DND-41 (cell line): ENCODE results near the gene SPEF1.
"Not testable (repeated sequence)": the region's sequence is repeated elsewhere in the genome, so short reads cannot be mapped to it uniquely, and the experiment has no call there.

Experiments used
- CTCF ChIP-seq: IDR thresholded peaks from 2 replicates; pipeline ENCODE4 v1.5.1; 2012; ENCODE audit warnings: borderline replicate concordance, low read length, moderate library complexity, mild to moderate bottlenecking; ENCODE audit not compliant: poor library complexity, severe bottlenecking; ENCODE audit errors: extremely low read depth
- EZH2 ChIP-seq: IDR thresholded peaks from 3 replicates; pipeline ENCODE4 v1.6.1; 2012; ENCODE audit warnings: borderline replicate concordance, low read depth, mild to moderate bottlenecking, moderate library complexity, low read length, inconsistent platforms; ENCODE audit not compliant: severe bottlenecking

DNA sequence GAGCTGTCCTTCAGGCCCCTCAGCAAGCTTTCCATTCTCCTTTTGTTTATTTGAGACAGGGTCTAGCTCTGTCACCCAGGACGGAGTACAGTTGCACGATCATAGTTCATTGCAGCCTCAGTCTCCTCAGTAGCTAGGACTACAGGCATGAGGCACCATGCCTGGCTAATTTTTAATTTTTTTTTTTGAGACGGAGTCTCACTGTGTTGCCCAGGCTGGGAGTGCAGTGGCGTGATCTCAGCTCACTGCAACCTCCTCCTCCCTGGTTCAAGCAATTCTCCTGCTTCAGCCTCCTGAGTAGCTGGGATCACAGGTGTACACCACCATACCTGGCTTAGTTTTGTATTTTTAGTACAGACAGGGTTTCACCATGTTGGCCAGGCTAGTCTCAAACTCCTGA, 8.0 kb upstream of the SPEF1 start:
- TF ChIP-seq CTCF, EZH2: not testable (repeated sequence)
